Measurements from ENCODE around the gene HIPK4.
"Not testable (repeated sequence)": the region's sequence is repeated elsewhere in the genome, so short reads cannot be mapped to it uniquely, and the experiment has no call there.

The HIPK4 gene

DNA sequence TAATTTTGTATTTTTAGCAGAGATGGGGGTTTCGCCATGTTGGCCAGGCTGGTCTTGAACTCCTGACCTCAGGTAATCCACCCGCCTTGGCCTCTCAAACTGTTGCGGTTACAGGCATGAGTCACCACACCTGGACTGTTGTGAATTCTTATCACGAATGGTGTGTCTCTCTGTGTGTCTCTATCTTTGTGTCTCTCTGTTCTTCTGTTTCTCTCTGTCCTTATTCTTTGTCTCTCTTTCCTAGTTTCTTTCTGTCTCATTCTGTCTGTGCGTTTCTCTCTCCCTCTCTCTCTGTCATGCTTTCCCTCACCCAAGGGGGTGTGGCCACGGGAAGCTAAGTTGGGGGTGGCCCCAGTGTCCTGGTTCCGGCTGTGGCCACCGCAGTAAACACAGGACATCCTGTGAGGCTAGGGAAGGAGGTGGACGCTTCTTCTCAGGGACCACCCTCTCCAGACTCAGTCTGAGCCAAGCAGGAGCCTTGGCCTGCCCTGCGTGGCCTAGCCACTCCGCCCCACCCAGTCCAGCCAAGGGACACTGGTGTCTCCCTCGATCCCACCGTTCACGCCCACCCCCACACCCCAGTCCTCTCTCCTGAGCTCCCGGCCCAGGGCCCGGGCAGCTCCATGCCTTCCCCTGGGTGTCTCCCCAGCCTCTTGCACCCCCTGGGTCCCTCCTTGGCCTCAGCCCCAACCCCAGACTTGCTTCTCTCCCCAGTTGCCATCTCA lies 27.1 kb upstream of the HIPK4 start:
- no peak for DNase-seq

DNA sequence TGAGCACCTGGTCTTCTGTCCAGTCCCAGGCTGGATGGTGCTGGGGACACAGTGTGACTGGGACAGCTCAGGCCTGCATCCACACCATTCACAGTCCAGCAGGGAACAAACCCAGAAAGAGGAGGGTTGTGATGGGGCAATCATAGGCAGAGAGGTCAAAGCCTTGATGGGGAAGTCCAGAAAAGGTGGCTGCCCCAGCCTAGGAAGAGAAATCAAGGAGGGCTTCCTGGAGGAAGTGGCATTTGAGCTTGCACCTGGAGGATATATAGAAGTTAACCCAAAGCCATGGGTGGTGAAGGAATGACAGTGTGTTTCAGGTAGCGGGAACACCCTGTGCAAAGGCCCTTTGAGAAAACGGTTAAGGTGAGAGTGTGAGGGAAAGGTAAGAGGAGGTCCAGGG lies 25.8 kb upstream of the HIPK4 start:
- no peak for DNase-seq

DNA sequence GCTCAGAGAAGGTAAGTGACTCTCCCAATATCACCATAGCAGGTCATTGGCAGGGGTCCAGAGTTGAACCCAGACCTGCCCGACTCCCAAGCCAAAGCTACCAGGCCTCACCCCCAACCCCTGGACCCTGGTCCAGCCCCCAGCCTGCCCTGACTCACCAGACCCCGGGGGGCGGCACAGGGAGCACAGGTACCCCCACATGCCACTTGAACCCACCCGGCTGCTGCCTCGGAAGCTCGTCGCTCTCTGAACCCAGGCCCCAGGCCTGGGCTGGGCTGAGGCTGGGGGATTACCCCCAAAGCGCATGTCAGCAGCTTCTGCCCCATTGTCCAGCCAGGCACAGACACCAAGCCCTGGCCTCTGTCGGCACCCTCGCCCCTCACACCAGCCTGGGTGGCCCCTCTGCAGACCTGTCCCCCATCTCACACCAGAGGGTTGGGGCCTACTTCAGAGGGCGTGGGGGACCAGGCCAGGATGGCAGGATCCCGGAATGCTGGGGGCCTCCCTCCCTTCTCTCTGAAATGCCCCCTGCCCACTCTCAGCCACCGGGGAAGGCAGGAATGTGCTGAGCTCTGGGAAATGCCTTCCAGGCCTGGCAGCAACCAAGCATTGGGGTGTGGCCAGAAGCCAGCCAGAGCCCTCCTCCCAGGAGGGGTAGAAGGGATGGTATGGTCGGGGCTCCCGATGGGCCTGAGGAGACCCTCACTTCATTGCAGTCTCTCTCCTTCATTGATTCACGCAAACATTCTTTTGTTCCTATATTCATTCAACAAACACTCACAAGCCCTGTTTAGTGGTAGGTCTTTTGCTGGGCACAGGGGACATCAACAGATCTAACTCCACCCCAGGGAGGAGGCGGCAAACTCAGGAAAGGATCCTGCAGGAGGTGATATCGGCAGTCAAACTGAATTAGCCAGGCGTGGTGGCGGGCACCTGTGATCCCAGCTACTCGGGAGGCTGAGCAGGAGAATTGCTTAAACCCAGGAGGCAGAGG lies 24.9 kb upstream of the HIPK4 start:
- DNase-seq = no peak

DNA sequence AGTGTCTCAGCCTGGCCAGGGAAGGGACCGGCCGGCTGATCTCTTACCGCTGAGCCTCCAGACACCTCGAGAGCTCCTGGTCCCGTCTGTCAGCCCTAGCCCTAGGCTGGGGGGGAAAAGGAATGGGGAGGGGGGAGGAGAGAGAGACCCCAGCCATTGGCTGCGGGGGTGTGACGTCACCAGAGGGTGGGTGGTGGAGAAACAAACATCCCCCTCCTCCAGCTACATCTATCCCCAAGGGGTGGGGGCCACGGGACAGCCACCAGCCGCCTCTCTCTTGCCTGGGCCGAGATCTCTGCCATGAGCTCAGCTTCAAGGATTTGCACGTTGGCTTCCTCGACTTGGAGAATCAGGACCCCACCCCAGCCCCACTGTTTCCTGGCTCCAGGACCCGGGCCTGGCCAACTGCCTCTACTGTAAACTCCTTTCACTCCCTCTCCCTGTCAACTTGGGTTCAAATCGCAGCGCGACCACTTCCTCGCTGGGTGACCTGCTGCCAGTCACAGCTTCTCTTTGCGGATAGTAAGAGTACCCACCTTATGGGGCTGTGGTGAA lies 23.4 kb upstream of the HIPK4 start, which contains the start of gene PRX:
Gene PRX, minus strand, starts transcription at position 88 of the 555 bp plus-strand sequence. CDS start 5,446 bp downstream, outside the sequence.
- no peak for DNase-seq

DNA sequence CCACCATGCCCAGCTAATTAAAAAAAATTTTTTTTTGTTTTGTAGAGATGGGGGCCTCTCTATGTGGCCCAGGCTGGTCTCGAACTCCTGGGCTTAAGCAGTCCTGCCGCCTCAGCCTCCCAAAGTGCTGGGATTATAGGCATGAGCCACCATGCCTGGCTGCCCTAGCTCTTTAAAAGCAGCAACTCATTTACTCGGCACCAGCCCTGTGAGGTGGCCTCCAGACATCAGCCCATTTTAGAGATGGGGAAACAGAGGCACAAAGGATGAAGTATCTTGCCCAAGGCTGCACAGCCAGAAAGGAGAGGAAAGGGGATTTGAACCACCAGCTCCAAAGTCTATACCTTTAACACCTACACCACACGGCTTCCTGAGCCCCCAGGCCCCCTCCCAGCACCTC lies 22.9 kb upstream of the HIPK4 start:
- DNase-seq = no peak

DNA sequence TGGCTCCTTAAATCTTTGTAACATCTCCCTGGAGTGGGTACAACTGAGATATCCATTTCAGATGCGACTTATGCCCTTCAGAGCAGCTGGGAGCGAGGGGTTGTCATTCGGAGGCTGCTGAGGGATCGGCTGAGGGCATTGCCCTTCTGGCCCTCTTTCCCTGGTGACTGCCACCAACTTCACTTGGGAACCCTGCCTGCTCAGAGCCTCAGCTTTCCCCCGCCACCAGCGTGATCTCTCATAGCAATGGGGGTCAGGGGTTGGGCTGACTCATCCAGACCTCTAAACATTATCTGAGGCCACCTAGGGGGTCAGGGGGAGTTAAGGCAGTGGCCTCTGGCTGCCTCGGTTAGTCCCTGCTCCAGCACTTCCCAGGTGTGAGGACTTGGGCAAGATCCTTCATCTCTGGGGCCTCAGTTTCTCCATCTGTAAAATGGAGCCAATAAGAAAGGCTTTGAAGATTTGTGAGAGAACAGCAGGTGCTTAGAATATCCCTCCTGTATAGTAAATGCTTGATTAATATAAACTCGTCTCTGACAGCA lies 22.0 kb upstream of the HIPK4 start:
- DNase-seq = no peak

DNA sequence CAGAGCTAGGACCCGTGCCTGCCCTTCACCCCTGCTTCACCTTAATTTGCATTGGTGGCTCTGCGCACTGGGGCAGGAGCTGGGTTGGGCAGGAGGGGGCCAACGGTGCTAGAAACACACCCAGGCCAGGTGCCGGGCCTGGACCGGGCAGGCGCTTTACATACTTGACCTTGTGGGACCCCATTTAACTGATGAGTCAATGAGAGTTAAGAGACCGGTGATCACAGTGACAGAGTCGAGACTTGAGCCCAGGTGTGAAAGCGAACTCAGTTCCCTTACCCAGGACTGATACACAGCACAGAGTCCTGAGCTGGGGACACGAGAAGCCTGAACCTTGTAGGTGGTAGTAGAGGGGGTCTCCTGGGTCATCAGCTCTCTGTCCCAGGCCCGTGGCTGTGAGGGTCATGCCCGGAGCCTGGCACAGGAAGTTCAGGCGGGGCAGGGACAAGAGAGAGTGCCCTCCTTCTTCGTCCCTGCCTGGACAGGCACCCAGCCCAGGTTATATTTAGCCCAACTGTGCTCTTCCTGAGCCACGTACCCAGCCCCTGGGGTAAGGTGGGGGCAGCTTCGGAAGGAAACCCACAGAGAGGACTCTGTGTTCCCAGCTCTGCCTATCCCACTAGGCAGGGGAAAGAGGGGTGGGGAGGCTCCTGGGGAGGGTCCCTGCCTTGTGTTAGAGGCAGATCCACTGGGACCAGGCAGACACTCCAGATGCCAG lies 21.3 kb upstream of the HIPK4 start:
- DNase-seq = no peak

DNA sequence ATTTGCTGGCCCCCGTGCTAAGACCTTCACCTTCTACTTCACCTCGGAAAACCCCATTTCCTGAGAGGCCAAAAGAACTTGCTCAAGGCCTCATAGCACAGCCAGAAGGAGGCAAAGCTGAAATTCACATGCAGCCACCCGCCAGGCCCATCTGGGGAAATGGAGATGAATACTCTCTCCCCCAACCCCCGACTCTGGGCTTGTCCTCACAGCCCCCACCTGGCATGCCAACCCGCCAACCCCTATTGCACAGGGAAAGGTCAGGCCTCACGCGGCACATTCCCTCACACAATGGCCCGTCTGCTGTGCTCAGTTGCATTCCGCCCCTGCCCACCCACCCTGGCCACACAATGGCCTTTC lies 20.0 kb upstream of the HIPK4 start:
- no peak for DNase-seq

DNA sequence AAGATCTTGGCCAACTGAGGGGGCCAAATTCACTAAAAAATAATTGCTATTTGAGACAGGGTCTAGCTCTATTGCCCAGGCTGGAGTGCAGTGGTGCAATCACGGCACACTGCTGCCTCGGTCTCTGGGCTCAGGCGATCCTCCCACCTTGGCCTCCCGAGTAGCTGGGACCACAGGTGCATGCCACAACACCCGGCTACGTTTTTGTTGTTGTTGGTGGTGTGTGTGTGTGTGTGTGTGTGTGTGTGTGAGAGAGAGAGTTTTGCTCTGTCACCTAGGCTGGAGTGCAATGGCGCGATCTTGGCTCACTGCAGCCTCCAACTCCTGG lies 18.6 kb upstream of the HIPK4 start:
- not testable (repeated sequence) for DNase-seq

DNA sequence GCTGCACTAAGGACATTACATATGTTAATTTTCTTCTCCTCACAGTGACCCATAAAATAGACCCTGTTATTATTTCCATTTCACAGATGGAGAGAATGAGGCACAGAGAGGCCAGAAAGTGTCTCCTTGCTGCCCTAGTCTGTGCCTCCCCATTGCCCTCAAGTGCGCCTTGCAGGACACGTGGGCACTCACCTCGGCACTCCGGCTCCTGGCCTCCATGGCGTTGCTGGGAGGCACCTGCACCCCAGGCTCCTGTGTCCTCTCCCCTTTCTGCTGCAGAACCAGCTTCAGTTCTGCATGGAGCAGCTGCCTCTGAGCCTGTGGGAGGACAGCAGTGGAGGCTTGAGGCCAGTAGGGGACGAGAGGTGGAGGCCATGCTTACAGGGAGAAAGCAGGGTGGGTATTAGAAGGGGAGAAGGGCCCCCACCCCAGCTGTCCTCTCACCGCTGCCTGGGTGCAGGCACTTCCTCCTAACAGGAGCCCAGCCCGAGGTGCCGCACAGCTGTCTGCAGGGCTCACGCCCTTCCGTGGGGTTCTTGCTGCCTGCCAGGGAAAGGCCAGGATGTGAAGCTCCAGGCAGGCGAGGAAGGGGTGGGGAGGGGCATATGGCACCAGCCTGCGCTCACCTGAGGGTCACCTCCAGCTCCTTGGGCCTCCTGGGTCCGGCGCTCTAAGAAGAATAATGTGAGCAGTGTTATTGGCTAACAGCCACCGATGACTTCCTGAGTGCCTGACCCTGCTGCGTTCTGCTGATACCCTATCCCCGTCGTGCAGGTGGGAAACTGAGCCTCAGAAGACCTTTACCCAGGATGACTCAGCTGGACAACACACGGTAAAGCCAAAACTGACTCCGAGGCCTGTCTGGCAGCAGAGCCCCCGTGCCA lies 18.0 kb upstream of the HIPK4 start:
- no peak for DNase-seq

DNA sequence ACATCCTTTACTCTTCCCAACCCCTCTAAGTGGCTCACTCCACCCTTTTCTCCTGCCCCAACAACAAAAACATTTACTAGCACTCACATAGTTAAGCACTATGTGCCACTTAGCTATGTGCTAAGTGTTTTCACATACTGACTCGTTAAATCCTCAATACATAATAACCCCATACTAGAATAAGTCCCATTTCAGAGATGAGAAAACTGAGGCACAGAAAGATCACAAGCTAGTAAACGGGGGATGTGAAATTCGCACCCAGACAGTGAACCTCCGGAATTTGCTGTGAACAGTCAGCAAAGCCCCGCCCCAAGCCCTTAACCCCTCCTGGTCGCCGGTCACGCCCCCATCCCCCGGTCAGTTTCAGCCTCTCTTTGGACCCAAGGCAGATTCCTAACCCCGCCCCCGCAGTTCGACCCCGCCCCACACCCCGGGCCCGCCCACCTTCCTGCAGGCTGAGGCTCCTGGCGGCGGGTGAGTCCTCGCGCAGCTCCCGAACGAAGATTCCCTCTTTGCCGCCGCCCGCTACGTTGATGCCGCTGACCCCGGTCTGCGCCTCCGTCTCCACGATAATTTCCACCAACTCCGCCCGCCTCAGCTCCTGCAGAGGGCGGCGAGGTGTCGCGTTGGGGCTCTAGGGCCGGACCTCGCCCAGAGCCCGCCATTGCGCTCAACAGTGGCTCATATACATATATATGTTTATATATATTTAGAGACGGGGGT lies 13.4 kb upstream of the HIPK4 start:
- no peak for DNase-seq

DNA sequence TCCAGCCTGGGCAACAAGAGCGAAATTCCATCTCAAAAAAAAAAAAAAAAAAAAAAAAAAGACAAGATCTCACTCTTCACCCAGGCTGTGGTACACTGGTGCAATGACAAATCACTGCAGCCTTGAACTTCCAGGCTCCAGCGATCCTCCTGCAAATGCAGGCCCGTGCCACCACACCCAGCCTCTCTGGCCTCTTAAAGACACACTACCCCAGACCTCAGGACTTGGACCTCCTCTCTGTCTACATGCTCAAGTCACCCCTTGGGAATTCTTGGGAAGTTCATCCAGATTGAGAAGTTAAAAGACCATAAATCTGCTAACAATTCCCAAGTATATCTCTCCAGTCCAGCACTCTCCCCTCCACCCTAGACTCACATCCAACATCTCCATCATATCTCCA lies 10.6 kb upstream of the HIPK4 start:
- DNase-seq = no peak

DNA sequence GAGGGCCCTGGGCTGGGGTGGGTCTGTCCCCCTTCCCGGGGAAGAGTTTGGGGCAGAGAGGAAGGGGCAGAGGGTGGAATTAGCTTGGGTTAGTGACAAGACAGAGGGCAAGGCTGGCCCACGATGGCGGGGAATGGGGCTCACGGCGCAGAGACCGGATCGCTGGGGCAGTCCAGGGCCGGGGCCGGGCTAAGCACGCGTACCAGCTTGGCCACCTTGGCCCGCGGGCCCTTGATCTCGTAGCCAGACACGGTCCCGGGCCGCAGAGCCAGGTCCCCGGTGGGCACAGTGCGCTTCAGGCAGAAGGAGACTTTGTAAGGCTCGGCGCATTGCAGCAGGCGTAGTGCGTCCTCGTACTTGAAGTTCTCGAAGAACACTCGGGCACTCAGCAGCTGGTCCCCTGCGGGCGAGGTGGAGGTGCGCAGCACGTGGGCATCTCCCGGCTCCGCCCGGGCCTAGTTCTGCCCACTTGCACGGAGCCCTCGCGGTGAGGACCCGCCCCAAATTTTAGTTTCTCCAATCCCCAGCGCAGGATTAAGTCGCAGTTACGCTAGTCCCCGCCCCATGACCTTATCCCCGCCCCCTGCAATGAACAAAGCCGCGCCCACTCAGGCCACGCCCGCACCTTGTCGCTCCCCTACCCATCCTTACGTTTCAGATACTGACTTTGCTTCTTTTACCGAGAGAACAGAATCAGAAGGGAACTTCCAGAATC lies 8.6 kb upstream of the HIPK4 start:
- DNase-seq = no peak

DNA sequence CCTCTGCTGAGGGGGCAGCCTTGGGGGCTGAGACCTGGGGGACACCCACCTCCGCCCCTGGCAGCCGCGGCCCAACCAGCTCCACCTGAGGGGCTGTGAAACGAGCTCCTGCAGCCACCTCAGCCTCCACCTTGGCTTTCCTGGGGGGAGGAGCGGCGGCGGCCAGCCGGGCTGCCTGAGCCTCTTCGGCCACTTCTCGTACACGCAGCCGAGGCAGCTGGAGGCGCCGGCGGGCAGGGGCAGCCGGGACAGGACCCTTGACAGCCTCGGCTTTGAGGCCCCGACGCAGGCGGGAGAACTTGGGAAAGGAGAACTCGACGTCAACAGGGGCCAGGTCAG lies 7.6 kb upstream of the HIPK4 start:
- no peak for DNase-seq

DNA sequence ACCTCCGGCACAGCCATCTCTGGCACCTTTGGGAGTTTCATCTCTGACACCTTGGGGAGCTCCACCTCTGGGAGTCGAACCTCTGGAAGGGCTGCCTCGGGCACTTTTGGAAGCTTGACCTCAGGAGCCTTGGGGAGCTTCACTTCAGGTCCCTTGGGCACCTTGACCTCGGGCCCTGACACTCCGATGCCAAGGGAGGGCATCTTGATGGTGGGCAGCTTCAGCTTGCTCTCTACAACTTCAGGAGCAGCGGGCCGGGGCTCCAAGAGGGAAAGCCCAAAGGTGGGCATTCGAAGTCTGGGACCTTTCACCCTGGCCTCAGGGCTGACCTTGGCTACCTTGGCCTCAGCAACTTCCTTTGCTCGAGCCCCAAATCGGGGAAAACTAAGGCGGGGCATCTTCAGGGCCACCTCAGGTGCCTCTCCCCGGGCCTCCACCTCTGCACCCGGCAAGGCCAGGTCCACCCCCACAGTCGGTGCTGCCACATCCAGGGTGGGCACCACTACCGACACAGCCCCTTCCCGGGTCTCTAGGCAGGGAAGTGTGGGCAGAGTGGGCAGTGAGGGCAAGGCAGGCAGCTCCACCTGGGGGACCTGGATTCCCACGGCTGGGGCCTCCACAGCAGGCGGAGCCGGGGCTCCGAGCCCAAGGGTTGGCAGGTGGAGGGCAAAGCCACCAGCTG lies 7.0 kb upstream of the HIPK4 start:
- no peak for DNase-seq

DNA sequence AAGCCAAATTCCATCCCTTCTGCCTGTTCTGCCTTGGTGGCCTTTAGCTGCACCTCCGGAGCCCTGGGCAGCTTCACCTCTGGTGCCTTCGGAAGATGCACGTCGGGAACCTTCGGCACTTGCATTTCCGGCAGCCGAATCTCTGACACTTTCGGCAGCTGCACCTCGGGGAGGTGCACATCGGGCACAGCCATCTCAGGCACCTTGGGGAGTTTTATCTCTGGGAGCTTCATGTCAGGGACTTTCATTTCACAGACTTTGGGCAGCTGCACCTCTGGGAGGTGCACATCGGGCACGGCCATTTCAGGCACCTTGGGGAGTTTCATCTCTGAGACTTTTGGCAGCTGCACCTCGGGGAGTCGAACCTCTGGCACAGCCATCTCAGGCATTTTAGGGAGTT lies 6.0 kb upstream of the HIPK4 start:
- DNase-seq = no peak

DNA sequence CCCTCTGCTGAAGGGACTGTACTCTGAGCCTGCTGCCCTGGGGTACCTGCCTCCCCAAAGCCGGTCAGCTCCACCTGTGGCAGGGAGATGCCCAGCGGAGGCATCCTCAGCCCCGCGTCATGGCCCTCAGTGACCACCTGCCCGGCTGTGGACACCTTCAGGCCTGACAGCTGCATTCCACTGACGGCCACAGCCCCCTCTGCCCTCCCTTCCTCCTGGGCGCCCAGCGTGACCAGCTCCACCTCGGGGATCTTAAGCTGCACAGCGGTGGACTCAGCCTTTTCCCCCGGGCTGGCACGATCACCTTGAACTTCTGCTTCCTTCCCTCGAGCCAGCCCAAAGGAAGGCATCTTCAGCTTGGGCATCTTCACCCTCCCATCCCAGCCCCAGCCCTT lies 4.8 kb upstream of the HIPK4 start:
- no peak for DNase-seq

DNA sequence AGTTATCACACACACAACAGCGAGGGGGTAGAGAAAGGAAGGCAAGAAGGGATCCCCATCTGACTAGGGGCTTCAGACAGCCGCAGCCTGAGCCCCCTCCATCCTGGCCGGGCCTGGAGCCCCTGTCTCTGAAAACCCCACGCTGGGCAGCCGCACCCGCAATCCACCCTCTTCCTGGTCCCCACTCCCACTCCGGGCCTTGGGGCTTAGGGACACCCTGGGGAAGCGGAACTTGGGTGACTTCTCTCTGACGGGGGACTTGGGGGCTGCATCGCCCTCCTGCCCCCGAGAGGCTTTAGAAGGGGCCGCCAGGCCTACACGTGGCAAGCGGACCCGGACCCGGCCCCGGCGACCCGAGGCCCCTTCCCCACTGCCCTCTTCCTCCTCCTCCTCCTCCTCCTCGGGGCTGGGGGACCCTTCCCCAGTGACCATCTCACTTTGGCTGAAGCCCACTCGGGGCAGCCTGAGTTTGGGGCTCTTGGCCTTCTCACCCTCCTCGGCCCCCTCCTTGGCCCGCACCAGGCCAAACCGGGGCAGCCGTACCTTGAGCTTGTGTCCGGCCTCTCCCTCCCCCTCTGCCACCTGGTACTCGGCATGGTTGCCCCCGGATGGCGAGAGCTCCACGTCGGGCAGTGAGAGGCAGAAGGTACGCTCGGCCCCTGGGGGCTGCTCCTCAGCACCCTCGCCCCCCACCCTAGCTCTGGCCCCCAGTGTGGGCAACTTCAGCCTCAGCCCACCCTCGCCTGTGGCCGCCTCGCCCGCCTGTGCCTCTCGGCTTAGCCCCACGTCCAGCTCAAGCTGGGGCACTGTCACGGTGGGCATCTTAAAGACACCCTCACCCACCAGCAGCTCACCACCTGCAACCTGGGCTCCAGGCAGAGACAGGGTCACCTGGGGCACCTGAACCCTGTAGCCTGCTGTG lies 4.2 kb upstream of the HIPK4 start:
- no peak for DNase-seq
